Gastroesophageal sphincter (tissue), 4 donors: ENCODE results near the gene NCOA4. TPM values are rescaled to one million over a fixed set of nuclear protein-coding genes. Genes with fewer than 3 reads are reported as not detected.

Experiments used
- ATAC-seq: fragments of 150-250 bp; one replicate; pipeline ENCODE4 v1.9.1; 2016; ENCODE audit warnings: mild to moderate bottlenecking, moderate library complexity
- H3K27ac ChIP-seq, 4 donors: fragments of 200-600 bp; sonication (generic) in 3 of 4; 1 replicate in 3 of 4; 2 replicates in 1 of 4; pipeline ENCODE4 v1.5.1; 2016 to 2019
- H3K27me3 ChIP-seq: fragments of 200-600 bp; sonication (generic); one replicate; pipeline ENCODE4 v1.5.1; 2019
- H3K36me3 ChIP-seq, 2 donors: fragments of 200-600 bp; sonication (generic); one replicate each; pipeline ENCODE4 v1.5.1; 2019; ENCODE audit warnings: control low read depth in 1 of 2
- H3K4me1 ChIP-seq, 3 donors: fragments of 200-600 bp; sonication (generic); 1 replicate in 2 of 3; 2 replicates in 1 of 3; pipeline ENCODE4 v1.5.1; 2016 to 2019; ENCODE audit warnings: control low read depth in 2 of 3
- H3K4me3 ChIP-seq, 2 donors: fragments of 200-600 bp; sonication (generic); one replicate each; pipeline ENCODE4 v1.5.1; 2019; ENCODE audit warnings: mild to moderate bottlenecking in 1 of 2, moderate library complexity in 1 of 2
- H3K9me3 ChIP-seq, 3 donors: fragments of 200-600 bp; sonication (generic); one replicate each; pipeline ENCODE4 v1.5.1; 2017 to 2019; ENCODE audit warnings: control low read depth in 2 of 3
- EP300 ChIP-seq: sonication (generic); formaldehyde crosslinking; IDR thresholded peaks from one replicate; pipeline ENCODE4 v1.6.1; 2017; ENCODE audit warnings: antibody characterized with exemption, mild to moderate bottlenecking
- POLR2A ChIP-seq, 2 donors: fragments of 450-650 bp; IDR thresholded peaks; one replicate each; pipeline ENCODE4 v1.6.1; 2017; ENCODE audit warnings: antibody characterized with exemption in 2 of 2, mild to moderate bottlenecking in 2 of 2, moderate library complexity in 1 of 2
- POLR2AphosphoS5 ChIP-seq: sonication (generic); formaldehyde crosslinking; IDR thresholded peaks from one replicate; pipeline ENCODE4 v1.6.1; 2017; ENCODE audit warnings: antibody characterized with exemption
- WGBS, 2 donors: methylation state at CpG; one replicate each; pipeline ENCODE4 v1.1.5; 2018; ENCODE audit warnings: low coverage in 1 of 2; 5-methylcytosine and 5-hydroxymethylcytosine counted together
- total RNA-seq, 4 donors: library from RNA; depleted of rRNA; stranded (reverse); fragments of >200 nt; gene quantifications; one replicate each; pipeline ENCODE4 v1.1.0, GENCODE V29; 2016
- TF ChIP-seq, protein P1 (sequence below), 4 experiments: fragments of 200-600 bp in 2 of 4; fragments of 450-650 bp in 2 of 4; sonication (generic) in 1 of 4; IDR thresholded peaks; one replicate each; pipeline ENCODE4 v1.5.1; 2017 to 2019; ENCODE audit warnings: antibody characterized with exemption in 4 of 4, mild to moderate bottlenecking in 2 of 4, moderate library complexity in 2 of 4

NCOA4 gene
- total RNA-seq, 4 donors from 2014 or later, result 152 to 186 (median 173) TPM

DNA sequence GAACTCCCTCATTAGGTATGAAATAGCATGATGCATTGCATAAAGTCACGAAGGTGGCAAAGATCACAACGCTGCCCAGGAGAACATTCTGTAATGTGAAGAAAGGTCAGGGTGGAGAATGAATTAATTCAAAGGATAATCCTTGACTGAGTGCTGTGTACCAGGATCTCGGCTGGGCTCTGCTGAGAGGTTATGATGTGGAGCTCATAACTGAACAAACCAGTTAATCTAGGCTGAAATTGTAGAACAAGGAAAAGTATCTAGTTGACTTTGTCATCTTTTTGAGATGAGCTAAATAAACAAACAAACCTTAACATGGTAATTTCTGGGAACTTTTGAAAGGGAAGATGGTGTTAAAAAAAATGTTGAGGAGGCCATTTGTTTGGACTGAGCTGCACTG, 9.6 kb upstream of the NCOA4 start:
- whole genome bisulfite sequencing, 2 donors, result 40 to 76% methylated on average over 3 of the region's 3 CpGs
- no peak for ATAC-seq
- Histone ChIP-seq H3K27me3 (peaks cover 31% of the 10 kb centered on the region), H3K4me3 (no peak overlapping the region), H3K27ac (no peak overlapping the region), H3K4me1 (no peaks in the 10 kb centered on the region), H3K36me3 (no peaks in the 10 kb centered on the region), H3K9me3 (no peaks in the 10 kb centered on the region)
- TF ChIP-seq, protein P1, sequence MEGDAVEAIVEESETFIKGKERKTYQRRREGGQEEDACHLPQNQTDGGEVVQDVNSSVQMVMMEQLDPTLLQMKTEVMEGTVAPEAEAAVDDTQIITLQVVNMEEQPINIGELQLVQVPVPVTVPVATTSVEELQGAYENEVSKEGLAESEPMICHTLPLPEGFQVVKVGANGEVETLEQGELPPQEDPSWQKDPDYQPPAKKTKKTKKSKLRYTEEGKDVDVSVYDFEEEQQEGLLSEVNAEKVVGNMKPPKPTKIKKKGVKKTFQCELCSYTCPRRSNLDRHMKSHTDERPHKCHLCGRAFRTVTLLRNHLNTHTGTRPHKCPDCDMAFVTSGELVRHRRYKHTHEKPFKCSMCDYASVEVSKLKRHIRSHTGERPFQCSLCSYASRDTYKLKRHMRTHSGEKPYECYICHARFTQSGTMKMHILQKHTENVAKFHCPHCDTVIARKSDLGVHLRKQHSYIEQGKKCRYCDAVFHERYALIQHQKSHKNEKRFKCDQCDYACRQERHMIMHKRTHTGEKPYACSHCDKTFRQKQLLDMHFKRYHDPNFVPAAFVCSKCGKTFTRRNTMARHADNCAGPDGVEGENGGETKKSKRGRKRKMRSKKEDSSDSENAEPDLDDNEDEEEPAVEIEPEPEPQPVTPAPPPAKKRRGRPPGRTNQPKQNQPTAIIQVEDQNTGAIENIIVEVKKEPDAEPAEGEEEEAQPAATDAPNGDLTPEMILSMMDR (IDR thresholded peaks at IDR 0.05), result no peak
- TF ChIP-seq POLR2AphosphoS5, result no peak
- no peak for TF ChIP-seq POLR2A (IDR thresholded peaks at IDR 0.05)
- no peak for TF ChIP-seq EP300

DNA sequence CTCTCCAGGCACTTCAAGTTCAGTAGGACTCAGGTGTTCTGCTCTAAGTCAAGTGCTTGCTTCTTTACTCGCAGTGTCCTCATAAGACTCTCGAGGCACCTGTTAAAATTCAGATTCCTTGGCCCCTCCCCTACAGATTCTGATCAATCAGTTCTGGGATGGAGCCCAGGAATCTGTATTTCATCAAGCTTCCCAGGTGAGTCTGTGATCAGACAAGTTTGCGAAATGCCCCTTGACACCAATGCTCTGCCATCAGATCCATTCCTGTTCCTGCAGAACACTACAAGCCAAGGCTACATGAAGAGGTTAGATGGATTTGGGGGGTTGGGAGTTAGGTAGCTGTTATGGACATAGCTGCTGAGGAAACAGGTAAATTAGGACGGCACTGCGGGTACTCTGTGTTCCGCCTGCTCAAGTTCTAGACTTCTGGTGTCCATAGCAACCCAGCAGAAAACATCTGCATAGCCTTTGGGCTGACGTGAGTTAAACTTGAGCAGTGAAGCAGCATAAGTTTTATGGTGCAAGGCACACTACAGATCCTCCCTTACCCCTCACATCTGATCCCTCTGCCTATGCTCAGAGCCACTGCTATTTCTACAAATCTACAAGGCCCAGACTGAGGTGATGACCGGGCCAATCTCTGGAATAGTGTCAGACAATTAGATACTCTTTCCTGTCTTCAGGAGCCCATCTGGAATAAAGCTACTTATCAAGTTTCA, 6.8 kb upstream of the NCOA4 start:
- Histone ChIP-seq H3K27ac (no peak overlapping the region), H3K27me3 (peaks cover 22% of the 10 kb centered on the region), H3K9me3 (no peaks in the 10 kb centered on the region), H3K4me1 (no peaks in the 10 kb centered on the region), H3K36me3 (no peaks in the 10 kb centered on the region), H3K4me3 (no peak overlapping the region)
- ATAC-seq, result no peak
- WGBS, 2 donors, result 80 to 87% methylated on average over 1 to 5 of the region's 8 CpGs
- TF ChIP-seq POLR2AphosphoS5 (no peak), EP300 (no peak), POLR2A (IDR thresholded peaks at IDR 0.05) (no peak)

DNA sequence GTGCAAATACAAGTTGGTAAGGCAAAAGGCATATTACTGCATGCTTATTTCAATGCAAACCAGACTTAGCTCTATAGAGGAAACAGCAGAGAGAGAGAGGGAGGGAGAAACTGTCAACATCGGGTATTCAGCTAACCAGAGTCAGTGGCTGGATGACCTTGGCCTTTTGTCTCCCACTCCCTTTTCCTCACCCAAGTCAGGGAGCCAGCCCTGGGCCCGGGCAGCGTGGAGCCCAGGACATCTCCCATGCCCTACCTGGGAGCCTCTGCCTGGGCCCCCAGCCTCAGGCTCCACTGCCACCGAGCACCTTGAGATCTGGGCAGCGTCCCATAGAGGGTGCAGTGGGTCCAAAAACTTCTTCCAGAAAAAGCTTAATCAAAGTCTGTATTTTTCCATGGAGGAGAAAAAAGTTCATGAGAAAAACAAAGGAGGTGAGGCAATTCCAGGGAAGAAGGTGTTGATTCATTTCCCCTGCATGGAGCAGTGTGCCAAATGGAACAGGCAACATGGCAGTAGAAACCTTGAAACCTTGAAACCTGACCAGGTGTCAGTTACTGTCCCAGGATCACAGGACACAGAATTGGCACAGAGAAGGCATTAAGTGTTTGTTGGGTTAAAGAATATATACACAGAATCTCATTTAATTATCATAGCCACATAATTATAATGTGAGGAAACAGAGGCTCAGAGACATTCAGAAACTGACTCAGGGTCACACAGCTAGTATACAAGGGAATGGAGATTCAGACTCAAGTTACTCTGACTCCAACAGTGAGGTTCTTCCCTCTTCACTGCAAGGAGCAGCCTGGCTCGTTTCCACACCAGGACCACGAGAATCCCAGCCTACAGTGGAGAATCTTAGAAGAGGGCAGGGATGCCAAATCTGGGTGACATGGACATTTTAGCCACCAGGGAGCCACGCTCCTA, 5.8 kb upstream of the NCOA4 start:
- ATAC-seq, result no peak
- peaks cover 22% of the 10 kb centered on the region for H3K27me3 ChIP-seq

DNA sequence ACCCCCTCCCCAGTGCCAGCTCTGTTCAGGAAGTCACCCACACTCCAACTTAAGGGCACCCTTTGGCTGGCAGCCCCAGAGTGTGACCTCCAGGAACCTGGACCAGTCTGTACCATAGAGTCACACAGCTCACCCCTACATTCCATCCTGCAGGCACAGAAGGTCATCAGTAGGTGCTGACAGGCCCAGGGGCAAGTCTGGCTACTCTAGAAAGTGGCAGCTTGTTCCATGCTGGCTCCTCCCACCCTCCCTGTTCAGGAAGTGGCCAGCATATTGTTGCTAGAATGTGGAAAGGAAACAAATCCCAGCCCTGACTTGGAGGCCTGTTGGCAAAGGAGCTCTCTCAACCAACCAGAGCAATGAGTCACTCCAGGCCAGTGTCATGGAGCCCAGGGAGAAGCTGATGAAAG, 3.2 kb upstream of the NCOA4 start:
- Histone ChIP-seq H3K4me3 (no peak overlapping the region), H3K27ac (no peak overlapping the region), H3K9me3 (no peaks in the 10 kb centered on the region), H3K4me1 (peaks cover 9 to 21% (median 10%) of the 10 kb centered on the region in 3 donors), H3K27me3 (peaks cover 6% of the 10 kb centered on the region), H3K36me3 (no peaks in the 10 kb centered on the region)
- ATAC-seq, result no peak
- TF ChIP-seq POLR2AphosphoS5 (no peak), EP300 (no peak), POLR2A (IDR thresholded peaks at IDR 0.05) (no peak)
- TF ChIP-seq, protein P1 (IDR thresholded peaks at IDR 0.05), result no peak

More for the DNA sequence above, 5.8 kb upstream of the NCOA4 start:
- TF ChIP-seq EP300, result no peak
- TF ChIP-seq POLR2AphosphoS5, result no peak
- no peak for TF ChIP-seq POLR2A (IDR thresholded peaks at IDR 0.05)
- TF ChIP-seq, protein P1 (IDR thresholded peaks at IDR 0.05), result no peak
- Histone ChIP-seq H3K4me1 (peaks cover 0 to under 1% (median 0%) of the 10 kb centered on the region in 3 donors), H3K36me3 (no peaks in the 10 kb centered on the region), H3K27ac (no peak overlapping the region), H3K9me3 (no peaks in the 10 kb centered on the region), H3K4me3 (no peak overlapping the region)
- 58% methylated on average over 4 of the region's 8 CpGs; no CpG with 5 or more reads in 1 of the 2 donors for WGBS, 2 donors

DNA sequence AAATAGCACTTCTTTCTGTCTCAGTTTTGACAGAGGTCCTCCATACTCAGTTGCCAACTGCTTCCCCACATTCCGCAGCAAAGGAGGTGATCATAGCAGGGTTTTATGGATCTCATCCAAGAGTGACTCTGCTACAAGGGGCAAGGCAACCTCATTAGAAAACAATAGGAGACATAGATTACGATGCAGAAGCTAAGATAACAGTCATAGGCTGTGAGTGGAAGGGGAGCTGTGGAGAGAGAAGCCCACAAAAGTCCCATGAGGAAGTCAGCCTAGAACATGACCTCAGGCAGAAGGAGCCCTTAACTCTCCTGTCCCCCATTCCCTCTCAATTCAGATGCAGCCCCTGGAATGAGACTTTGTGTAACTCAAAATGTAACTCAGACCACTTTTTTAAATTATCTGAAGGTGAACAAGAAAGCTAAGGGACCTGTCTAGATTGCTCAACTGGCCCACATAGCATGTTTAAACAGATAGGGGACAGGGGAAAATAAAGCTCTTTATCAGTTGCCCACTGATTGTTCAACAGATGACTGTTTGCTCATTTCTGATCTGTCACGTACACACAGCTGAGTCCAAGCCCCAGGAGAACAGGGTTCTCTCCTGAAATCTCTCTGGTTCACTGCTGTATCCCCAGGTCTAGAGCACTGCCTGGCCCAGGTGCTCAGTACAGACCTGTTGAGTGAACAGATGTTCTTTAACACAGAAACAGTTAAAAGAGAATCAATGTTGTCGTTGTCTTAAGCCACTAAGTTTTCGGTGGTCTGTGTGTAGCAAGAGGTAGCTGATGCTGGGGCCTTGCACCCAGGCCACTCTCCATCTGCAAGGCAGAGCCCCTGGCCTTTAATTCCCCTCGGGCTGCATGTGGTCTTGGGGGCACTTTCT, 1.5 kb upstream of the NCOA4 start:
- no peak for TF ChIP-seq POLR2A (IDR thresholded peaks at IDR 0.05)
- TF ChIP-seq, protein P1 (IDR thresholded peaks at IDR 0.05), result no peak
- TF ChIP-seq POLR2AphosphoS5, result no peak
- TF ChIP-seq EP300, result no peak
- ATAC-seq, result no peak
- Histone ChIP-seq H3K9me3 (no peaks in the 10 kb centered on the region), H3K4me3 (no peak overlapping the region), H3K27me3 (peaks cover 4% of the 10 kb centered on the region), H3K27ac (no peak overlapping the region), H3K4me1 (peaks cover 14 to 38% (median 24%) of the 10 kb centered on the region in 3 donors), H3K36me3 (no peaks in the 10 kb centered on the region)
- 78 to 100% methylated on average over 2 to 4 of the region's 6 CpGs for WGBS, 2 donors
